NCI-H1694 (cell line): ENCODE results near the gene KRT6B.
"Not testable (repeated sequence)": the region's sequence is repeated elsewhere in the genome, so short reads cannot be mapped to it uniquely, and the experiment has no call there.

Experiments used
- DNase-seq: peaks from one replicate; lab custom pipeline; 2025; lab: John Stamatoyannopoulos, UW

The KRT6B gene

DNA sequence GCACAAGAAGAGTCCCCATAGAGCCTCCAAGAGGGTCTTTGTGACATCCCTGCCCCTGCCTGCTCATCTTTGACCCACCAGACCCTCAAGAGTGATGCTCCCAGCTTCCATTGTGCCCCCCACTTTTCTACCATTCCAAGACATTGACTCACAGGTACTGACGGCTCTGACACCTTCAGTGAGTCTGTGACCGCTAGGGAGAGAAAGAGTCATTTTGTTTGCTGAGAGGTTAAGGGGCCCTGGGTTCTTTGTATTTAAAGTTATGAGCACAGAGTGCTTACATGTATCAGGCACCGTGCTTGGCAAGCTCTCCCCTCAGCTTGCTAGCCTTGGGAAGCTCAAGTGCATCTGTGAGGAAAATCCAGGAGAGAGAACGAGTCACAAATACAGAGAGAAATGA is 38.7 kb downstream of the KRT6B start:
- no peak for DNase-seq

DNA sequence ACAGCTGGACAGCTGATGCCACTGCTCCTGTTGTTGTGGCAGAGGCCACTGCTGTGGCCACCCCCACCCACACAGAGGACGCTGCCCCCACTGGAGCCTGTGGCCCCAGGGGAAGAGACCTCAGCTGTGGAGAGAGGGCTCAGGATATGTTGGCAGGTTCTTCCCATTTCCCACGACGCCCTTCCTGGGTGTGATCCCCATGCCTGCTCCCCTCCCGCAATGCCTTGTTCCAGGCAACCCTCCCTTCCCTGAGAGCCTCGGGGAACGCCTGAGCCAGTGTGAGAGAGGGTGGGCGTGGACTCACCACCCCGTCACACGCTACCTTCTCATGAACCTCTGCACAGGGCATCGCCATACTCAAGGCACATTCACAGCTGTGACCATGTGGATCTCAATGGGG is 40.1 kb downstream of the KRT6B start:
- DNase-seq, result no peak

DNA sequence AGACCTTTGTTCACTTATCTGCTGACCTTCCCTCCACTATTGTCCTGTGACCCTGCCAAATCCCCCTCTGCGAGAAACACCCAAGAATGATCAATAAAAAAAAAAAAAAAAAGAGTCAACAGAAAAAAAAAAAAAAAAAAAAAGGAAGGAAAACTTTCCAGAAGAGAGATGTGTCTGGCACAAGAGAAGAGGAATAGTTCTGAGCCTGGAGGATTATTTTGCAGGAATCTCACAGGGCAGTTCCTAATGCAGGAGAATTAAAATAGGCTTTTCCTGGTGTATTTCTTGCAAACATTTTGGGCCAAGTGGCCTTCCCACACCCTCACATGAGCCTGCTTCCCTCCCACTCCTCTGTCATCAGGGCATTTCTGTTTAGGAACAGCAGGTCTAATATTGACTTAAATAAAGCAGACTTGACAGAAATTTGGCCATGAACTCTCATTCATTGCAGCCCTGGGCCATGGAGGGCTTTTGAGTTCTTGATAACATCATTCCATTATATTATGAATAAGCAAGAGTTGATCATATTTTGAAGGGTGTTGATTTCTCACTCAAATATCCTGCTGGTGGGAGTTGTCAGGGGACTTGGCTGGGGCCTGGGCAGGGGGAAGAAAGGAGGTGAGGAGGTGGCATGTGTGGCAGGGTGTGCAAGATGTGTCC is 41.2 kb downstream of the KRT6B start:
- not testable (repeated sequence) for DNase-seq

DNA sequence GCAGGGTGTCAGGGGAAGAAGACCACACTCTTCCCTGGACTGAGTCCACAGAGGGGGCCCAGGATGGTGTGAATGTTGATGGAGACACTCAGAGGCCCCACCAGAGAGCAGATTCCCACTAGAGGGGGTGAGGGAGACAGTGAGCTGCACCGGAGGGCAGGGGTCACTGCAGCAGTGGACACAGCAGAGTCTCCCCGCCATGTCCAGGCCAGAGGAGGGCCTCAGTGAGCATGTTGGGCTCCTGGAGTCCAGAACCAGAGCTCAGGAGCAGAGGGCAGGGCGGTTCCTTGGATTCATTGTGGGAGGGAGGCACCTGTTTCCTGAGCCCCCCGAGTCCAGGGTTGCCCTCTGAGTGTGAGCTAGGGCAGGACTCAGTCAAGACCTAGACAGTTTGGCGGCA is 44.0 kb downstream of the KRT6B start:
- no peak for DNase-seq

DNA sequence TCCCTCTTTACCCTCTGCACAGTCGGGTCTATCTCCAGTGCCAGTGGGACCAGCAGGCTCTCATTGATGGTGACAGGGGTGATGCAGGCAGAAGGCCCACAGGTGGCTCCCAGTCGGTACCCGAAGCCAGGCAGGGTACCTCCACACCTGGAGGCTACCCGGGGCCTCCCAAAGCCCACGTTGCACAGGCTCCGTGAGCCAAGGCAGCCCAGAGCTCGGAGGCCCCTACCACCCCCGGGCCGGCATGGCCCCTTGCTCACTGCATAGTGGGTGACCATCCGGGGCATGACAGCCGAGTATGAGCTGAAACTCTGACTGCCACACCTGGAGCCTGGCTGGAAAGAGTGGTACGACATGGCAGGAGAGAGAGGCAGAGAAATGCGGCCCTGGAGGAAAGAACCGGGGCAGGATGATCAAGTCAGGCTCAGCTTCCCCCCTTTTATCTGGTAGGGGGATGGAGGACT is 46.0 kb downstream of the KRT6B start, which contains the start of gene KRT82:
TSS of gene KRT82 (minus strand) at position 414 of the 464 bp plus-strand sequence. CDS start at position 356, 58 bp downstream.
- no peak for DNase-seq

DNA sequence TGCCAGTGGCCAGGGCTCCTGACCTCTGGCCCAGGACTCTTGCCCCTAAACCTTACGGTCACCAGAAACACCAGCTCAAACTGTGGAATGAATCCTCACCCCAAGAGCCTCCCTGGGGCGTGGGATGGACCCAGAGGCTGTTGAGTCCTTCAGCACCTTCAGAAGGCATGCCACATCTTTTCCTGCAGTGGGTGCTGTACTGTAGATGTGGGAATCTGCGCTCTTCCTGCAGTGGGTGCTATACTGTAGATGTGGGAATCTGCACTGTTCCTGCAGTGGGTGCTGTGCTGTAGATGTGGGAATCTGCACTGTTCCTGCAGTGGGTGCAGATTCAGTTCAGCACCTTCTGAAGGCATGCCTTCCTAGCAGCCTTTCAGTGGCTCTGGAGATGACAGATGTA is 47.0 kb downstream of the KRT6B start:
- DNase-seq, result no peak

DNA sequence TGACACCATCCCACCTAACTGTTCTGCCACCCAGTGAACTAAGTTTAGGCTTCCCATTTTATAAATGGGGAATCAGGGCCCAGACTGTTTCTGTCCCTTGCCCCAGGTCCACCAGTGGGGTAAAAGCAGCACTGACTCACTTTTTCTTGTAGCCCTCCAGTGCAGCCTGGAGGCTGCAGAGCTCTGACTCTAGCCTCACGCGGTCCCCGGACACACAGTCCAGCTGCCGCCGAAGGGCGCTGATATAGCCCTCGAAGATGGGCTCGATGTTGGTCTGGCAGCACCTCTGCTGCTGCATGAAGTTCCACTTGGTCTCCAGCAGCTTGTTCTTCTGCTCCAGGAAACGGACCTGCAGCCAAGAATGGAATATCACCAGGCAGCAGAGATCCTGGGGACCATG is 48.4 kb downstream of the KRT6B start:
- no peak for DNase-seq

DNA sequence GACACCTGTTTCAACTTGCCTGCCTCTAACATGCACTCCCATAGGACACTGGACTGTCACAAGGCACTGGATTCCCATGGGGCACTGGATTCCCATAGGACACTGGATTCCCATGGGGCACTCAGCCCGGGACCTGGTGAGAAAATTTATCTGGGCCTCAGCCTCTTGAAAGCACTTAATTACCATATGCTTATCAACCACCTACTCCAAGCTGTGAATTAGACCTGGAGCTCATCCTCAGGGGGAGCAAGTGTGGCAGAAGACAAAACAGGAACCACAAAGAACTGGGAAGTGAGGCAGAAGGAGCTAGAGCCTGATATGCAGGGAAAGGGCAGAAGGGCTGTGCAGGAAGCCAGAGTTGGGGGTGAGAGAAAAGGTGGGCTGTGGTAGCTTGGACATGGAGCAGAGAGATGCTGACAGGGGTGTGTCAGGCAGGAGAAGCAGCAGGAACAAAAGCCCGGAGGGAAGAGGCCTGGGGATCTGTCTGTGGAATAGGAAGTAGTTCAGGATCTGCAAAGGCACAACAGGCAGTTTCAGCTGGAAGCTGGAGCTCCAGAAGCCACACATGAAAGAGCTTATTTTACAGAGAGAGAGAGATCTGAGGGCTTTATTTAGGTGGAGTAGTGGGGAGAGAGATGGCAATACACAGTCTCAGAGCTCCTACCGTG is 48.9 kb downstream of the KRT6B start:
- no peak for DNase-seq

DNA sequence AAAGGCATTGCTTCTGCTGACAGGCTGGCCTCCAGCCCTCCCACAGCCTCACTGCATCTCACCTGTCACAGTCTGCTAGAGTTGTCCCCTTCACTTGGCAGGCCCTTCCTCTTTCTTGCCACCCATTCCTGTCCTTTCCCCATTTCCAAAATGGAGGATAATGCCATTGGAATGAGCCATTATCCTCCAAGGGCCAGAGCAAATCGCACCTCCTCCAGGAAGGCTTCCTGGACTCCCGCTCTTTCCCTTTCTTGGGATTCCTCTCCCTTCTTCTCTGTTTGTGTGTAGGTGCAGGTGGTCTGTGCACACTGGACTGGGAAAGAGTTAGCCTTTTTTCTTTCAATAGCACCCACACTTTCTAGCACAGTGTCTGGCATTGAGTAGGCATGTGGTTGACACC is 49.6 kb downstream of the KRT6B start:
- no peak for DNase-seq

DNA sequence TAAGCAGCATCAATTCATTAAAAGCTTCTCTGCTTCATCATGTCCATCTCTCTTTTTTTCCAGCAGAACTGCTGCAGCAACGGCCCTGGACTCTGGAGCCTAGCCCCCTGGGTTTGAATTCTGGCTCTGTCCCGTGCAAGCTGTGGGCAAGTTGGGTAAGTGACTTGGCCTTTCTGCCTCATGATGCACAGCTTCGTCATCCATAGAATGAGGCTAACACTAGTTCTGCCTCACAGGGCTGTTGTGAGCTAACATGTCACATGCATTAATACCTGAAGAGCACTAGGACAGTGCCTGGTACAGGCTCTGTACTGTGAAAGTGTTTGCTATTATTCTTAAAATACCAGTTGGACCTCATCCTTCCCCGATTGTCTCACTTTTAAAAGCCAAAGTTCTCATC is 50.0 kb downstream of the KRT6B start:
- DNase-seq, result no peak

DNA sequence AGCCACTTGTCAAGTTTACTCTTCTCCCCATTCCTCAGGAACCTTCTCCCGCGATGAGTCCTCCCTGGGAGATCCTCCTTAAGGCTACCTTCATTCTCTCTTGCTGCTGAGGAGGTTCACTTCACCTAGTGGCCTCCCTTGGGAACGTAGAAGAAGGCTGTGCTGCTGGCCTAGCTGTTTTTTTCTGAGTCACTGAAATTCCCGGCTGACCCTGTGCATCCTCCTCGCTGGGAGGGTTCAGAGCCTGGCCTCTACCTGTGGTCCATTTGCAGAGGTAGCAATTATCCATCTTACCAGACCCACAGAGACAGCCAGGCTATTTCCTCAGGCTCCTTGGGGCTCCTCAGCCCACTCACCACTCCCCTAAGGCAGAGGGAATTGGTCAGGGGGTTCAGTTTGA is 50.4 kb downstream of the KRT6B start:
- no peak for DNase-seq

DNA sequence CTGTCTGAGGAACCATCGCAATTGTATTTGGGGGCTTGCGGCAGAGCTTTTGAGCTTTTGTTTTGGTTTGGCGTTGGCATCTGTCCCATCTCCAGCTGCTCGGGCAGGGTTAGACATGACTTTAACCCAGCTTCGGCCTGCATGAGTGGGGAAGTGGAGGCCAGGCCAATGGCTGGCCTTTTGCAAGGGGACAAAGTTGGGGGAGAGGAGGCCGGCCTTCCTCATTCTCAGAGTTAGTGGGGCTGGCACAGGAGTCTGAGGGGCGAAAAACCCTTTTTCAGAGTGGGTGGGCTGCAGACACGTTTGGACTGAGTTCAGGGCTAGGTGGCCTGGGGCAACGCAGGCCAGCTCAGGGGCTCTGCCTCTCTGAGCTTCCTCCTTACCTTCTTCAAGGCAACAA is 51.0 kb downstream of the KRT6B start:
- DNase-seq, result no peak

DNA sequence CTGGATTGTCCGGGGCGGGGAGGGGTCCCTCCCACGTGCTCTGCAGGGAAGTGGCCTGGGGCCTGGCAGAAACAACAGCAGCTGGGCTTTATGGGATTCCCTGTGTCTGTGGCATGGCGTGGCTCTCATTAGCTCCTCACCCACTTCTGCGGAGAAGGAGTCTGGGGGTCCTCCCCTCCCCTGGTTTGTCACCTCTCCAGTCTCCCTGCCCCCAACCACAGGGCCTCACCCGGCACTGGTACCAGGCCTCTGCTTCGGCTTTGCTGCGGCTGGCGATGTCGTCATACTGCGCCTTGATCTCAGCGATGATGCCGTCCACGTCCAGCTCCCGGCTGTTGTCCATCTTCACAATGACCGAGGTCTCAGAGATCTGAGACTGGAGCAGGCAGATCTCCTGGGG is 52.2 kb downstream of the KRT6B start:
- DNase-seq, result no peak

DNA sequence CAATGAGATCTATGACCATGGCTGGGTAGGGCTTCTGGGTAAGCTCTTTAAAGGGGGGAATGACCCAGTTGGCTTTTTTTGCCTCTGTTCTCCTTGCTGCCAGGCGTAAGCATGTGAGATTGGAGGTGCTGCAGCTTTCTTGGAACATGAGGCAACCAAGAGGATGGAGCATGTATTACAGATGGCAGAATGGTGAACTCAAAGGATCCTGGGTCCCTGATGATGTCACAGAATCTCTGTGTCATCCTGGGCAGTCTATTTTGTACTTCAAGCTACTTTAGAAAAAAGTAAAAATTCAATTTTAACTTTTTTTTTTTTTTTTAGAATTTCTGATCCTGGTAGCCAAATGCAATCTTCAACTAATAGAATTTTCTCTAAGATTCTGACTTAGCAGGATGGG is 53.8 kb downstream of the KRT6B start:
- no peak for DNase-seq

DNA sequence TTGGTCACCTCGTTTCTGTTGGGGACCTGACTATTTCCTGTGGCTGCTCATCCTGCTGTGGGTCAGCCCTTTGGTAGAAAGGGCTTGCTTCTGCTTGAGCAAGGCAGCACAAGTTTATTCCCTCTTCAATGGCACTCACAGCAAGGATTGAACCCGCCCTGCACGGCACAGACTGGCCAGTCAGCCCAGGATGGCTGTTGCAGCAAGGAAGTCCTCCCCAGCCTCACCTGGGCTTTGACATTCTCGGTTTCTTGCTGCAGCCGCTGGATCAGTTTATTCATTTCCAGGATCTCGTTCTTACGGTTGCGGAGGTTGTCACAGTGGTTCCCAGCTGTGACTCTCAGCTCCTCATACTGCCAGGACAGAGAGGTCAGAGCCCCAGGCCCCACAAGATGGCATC is 55.3 kb downstream of the KRT6B start:
- DNase-seq, result no peak
